HG02571 (cell line): ENCODE data around the gene ZNF764.
"Not testable (repeated sequence)": the region's sequence is repeated elsewhere in the genome, so short reads cannot be mapped to it uniquely, and the experiment has no call there.

Experiments used
- ATAC-seq: cut with Tn5 transposase; IDR thresholded peaks from one replicate; pipeline ENCODE4 v1.9.1; 2021; ENCODE audit warnings: mild to moderate bottlenecking, moderate library complexity; ENCODE audit not compliant: unreplicated experiment

ZNF764 gene

DNA sequence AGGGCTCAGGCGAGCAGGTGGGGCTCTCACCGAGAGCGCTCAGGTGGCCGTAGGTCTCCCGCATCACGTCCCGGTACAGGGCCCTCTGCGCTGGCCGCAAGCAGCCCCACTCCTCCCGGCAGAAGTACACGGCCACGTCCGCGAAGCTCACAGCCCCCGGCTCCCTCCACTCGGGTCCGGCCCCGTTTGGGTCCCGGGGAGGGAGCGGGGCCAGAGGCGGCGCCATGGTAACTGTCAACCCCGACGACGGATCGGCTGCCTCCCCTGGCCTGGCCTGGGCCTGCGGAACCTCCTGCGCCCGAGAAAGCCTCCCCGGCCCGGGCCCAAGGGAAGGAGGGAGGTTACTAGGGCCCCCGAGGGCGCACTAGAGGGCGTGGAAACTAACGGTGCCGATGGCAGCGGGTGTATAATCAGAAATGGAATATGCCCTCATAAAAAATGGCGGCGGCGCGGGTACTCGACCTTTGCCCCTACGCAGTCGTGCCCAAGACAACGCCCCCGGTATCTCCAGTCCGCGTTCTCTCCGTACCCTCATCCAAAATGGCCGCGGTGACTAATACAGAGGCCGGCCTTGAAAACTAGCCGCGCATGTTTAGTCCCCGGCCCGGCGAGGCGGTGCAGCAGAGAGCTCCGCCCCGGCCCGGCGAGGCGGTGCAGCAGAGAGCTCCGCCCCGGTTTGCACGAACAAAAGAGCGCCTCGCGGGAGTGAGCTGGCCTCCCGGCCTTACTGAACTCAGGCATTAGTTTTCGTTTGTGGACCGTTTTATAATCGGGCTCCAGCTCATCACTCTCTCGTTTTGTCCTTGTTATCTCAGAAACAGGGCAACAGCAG, at the start of gene ZNF764:
ZNF764 (minus strand) TSS at position 418 of the 832 bp plus-strand sequence; CDS start at position 226, 192 bp downstream.
- ATAC-seq, result peak; percentile 87

DNA sequence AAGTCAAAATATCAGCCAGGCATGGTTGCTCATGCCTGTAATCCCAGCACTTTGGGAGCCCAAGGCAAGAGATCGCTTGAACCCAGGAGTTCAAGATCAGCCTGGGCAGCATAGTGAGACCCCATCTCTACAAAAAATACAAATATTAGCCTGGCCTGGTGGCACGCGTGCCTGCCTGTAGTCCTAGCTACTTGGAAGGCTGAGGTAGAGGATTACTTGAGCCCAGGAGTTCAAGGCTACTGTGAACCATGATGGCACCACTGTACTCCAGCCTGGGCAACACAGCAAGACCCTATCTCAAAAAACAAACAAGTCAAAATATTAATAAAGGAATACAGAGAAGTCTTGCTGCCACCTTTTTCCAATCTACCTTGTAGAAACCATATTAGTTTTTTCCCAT, 47.8 kb upstream of the ZNF764 start:
- no peak for ATAC-seq

DNA sequence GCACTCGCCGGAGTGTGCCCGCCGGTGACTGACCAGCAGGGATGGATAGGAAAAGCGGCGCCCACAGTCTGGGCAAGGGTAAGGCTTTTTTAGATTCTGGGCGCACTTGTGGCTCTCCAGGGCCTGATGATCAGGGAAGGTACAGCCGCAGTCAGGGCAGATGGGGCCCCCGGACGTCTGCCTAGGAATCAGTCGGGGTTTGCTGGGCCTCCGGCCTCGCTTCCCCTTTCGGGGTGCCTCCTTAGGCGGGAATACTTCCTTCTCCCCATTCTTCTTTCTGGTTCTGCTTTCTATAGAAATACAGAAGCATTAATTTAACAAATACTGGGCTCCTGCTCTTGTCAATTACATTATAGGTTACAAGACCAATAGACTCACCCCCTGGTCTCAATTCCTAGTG, 47.0 kb upstream of the ZNF764 start:
- ATAC-seq, result no peak

DNA sequence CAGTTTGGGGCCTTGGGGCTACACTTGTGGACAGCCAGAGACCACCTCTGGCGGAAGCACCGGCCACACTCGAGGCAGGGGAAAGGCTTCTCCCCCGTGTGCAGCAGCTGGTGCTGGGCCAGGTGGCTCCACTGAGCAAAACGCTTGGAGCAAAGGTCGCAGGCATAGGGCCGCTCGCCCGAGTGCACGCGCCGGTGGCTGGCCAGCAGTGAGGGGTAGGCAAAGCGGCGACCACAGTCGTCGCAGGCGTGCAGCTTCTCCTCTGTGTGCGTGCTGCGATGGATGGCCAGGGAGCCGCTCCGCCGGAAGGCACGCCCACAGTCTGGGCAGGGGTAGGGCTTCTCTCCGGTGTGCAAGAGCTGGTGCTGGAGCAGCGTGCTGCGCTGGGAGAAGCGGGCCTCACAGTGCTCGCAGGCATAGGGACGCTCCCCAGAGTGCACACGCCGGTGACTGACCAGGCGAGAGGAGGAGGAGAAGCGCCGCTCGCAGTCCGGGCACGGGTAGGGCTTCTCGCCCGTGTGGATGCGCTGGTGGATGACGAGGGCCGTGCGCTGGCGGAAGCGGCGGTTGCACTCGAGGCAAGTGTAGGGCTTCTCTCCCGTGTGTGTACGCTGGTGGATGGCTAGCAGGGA, 46.3 kb upstream of the ZNF764 start:
- no peak for ATAC-seq

DNA sequence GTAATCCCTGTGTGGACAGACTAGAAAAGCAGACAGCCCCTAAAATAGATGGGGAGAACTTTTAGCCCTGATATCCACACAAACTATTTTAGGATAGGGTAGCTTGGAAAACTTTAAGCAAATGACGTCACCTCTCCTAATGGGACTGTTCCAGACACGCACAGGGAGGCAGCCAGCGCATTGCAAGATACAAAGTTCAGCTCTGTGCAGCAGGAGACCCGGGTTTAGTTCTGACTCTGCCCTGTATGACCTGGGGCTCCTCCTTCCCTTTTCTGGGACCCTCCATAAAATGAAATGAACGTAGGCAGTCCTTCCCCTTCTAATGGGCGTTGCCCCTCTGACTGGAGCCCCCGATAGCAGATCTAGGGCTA, 45.8 kb upstream of the ZNF764 start:
- ATAC-seq, result no peak

DNA sequence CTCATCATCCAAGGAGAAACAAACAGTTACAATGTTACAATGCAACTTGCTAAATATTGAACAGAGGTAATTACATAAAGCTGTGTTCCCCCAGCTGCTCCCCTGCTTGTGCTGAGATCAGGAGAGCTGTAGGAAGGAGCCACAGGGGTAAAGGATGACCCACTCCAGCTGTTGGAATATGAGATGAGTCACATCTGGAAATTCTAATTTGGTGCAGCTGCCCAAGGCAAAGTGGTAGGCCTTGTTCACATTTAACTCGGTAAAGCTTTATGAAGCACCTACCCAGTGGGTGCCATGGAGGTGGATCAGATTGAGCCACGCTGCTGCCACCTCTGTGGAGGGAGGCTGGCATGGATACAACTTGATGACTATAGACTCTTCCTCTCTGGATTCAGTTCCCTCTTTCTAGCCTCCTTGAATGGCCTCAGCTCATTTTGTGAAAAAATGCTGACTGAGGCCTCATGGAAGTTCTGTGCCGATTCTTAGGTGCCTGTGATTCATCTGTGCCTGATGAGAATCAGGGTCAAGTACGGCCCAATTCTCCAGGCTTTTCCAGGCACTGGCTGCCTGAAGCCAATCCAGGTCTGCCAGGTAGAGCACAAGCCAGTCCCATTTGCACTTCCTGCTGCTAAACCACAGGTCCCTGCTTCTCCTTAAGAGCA, 44.6 kb upstream of the ZNF764 start:
- ATAC-seq, result no peak

DNA sequence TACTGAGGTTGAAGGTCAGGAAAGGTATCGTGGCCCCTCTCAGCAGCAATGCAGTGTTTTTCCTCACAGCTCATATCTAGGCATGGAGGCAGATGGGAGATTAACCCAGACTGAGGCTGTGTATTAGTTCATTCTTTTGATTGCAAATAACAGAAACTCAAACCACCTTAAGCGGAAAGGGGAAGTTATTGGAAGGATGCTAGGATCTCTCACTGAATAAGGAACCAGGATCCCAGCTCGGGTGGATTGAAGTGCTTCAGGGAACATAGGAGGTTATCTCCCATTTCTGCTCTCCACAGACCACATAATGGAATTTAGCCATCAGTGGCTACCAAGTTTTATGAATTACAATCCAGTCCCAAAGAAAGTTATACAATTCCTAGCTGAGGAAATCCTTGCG, 43.8 kb upstream of the ZNF764 start:
- ATAC-seq, result no peak

DNA sequence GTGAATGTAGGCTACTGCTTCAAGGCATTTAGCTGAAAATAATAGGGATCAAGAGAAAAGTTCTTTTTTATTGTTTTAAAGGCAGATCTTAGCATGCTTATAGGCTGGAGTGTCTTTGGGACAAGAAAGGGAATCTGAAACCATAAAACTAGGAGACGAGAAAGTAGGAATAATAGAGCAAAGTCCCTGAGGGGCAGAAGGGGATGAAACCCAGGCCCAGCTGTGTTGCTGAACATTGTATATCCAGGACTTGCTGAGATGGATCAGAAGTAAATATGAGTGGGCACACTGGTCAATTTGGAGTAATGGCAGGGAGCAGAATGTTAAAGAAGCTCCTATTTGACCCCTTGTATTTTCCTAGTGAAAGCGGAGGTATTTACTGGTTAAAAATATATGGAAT, 42.8 kb upstream of the ZNF764 start:
- ATAC-seq, result no peak

DNA sequence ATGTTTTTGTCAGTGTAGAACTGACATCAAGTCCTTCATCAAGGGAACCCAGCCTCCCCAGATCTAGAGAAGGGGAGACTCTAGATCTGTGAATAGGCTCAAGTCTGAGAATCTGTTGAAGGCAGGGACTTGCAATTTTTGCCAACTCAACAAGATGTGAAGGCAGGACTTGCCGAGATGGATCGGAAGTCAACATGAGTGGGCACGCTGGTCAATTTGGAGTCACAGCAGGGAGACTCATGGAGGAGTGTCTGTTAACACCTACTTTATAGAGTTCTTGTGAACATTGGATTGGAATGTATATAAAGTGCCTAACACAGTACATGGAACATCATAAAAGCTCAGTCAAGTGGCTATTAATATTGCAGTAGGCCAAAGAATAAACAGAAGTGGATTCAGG, 42.0 kb upstream of the ZNF764 start:
- no peak for ATAC-seq

DNA sequence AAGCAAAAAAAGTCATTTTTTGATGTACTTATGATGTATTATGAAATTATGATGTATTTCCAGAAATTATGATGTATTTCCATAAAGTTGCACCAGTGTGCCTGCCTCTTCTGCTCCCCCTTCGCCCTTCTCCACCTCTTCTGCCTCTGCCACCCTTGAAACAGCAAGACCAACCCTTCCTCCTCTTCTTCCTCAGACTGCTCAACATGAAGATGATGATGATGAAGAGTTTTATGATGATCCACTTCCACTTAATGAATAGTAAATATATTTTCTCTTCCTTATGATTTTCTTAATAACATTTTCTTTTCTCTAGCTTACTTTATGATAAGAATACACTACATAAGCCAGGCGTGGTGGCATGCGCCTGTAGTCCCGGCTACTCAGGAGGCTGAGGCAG, 34.7 kb upstream of the ZNF764 start:
- ATAC-seq, result no peak

DNA sequence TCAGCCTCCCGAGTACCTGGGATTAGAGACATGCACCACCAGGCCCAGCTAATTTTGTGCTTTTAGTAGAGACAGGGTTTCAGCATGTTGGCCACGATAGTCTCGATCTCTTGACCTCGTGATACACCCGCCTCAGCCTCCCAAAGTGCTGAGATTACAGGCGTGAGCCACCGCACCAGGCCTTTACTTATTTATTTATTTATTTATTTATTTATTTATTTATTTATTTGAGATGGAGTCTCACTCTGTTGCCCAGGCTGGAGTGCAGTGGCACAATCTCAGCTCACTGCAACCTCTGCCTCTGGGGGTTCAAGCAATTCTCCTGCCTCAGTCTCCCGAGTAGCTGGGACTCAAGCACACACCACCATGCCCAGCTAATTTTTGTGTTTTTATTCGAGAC, 32.7 kb upstream of the ZNF764 start:
- ATAC-seq, result not testable (repeated sequence)

DNA sequence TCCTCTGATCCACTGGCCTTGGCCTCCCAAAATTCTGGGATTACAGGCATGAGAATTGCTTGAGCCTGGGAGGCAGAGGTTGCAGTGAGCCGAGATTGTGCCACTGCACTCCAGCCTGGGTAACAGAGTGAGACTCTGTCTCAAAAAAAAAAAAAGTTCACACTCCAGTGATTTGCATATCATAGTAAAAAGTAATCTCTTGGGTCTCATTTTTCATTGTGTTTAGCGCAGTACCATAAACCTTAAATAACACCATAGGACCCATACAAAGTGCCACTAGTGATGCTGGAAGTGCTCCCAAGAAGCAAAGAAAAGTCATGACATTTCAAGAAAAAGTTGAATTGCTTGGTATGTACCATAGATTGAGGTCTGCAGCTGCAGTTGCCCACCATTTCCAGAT, 31.4 kb upstream of the ZNF764 start:
- ATAC-seq, result not testable (repeated sequence)

DNA sequence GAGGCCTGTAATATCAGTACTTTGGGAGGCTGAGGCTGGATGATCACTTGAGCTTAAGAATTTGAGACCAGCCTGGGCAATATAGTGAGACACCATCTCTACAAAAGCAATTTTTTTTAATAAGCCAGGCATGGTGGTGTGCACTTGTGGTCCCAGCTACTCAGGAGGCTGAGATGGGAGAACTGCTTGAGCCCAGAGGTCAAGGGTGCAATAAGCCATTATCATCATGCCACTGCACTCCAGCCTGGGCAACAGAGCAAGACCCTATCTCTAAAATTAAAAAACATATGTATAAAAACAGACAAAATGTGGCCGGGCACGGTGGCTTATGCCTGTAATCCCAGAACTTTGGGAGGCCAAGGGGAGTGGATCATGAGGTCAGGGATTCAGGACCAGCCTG, 30.5 kb upstream of the ZNF764 start:
- no peak for ATAC-seq

DNA sequence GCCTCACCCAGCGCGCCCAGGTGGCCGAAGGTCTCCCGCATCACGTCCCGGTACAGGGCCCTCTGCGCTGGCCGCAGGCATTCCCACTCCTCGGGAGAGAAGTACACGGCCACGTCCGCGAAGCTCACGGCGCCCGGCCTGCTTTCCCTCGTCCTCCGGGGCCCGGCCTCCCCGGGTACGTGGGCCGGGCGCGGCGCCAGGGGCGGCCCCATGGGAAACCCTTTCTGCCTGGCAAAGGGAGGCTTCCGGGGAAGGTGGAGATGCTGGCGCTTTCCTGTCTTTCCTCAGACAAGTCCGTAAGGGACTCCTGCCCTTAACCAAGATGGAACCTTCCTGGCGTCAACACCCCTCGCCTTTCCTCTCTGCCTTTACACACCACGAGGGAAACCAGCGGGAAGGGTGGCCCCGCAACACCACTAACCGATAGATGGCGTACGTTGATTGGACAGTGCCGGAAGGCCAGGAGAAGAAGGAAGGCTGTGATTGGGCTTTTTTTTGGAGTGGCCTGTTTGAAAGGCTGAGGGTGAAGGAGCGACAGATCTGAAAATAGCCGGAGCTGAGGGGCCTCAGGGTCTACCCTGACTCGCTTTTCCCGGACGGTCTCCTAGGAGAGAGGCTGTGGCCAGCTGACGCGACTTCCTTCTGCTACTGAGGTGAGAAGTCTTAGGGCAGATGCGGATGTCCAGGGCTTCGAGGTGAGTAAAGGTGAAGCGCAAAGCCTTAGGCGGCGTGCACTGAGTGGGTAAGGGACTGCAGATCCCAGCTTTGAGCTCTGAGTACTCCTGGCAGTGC, 27.4 kb upstream of the ZNF764 start, which contains the start of gene ZNF785:
ZNF785 (minus strand) TSS at position 298 of the 792 bp plus-strand sequence; CDS start at position 212, 86 bp downstream.
- ATAC-seq, result peak; percentile 91

DNA sequence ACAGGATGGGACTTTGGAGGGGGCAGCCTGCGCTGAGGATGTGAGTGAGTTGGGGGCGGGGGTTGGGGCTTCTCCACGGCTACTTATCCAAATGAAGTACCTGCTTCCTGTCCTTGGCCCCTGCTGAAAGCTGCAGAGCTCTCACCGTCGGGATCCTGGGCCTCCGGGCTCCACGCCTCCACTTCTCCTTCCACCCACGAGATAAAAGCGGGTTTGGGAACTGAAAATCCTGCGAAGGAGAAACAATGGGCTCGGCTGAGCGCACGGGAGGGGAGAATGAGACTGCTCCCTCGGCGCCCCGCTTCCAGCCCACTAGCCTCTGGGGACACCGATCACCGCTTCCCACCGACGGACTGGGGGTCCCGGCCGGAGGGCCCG, 26.8 kb upstream of the ZNF764 start:
- ATAC-seq, result no peak

DNA sequence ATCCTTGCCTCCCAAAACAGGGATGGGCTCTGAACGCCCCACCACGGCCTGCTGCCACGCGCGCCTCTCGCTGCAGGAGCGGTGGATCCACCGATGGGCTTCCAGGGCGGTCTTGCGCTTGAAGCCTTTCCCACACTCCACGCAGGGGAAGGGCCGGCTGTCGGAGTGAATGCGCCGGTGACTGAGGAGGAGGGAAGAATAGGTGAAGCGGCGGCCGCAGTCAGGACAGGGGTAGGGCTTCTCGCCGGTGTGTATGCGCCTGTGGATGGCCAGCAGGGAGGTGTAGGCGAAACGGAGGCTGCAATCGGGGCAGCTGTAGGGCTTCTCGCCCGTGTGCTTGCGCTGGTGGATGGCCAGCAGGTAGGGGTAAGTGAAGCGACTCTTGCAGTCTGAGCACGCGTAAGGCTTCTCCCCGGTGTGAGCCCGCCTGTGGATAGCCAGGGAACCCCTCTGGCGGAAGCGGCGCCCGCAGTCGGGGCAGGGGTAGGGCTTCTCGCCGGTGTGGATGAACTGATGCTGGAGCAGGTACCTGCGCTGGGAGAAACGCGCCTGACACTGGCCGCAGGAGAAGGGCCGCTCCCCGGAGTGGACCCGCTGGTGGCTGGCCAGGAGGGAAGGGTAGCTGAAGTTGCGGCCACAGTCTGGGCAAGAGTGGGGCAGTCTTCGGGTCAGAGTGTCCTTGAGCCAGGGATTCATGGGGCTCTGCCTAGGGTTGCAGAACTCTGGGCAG, 24.6 kb upstream of the ZNF764 start:
- no peak for ATAC-seq

DNA sequence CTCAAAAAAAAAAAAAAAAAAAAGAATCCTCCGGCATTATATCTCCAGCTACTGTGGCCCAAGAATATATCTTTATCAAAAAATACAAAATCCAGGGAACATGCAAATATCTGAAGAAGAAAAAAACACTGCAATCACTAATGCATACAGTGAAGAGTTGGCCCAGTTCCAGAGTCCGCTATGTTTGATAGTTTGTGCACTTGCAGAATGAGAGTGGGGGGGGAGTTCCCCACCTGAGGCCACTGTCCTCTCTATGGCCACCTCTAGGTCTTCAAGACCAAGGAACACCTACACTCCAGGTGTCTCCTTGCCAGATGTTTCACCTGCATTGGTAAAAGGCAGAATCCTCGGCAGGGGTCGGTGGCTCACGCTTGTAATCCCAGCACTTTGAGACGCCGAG, 23.3 kb upstream of the ZNF764 start:
- no peak for ATAC-seq

DNA sequence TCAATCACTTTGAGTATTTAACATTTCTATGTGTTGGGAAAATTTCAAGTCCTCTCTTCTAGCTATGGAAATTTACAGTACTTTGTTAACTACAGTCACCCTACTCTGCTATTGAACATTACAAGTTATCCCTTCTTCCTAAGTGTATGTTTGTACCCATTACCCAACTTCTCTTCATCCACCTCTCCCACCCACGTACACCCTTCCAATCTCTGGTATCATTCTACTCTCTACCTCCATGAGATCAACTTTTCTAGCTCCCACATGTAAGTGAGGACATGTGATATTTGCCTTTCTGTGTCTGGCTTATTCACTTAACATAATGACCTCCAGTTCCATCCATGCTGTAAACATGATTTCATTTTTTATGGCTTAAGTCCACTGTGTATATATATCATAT, 16.5 kb upstream of the ZNF764 start:
- ATAC-seq, result no peak

DNA sequence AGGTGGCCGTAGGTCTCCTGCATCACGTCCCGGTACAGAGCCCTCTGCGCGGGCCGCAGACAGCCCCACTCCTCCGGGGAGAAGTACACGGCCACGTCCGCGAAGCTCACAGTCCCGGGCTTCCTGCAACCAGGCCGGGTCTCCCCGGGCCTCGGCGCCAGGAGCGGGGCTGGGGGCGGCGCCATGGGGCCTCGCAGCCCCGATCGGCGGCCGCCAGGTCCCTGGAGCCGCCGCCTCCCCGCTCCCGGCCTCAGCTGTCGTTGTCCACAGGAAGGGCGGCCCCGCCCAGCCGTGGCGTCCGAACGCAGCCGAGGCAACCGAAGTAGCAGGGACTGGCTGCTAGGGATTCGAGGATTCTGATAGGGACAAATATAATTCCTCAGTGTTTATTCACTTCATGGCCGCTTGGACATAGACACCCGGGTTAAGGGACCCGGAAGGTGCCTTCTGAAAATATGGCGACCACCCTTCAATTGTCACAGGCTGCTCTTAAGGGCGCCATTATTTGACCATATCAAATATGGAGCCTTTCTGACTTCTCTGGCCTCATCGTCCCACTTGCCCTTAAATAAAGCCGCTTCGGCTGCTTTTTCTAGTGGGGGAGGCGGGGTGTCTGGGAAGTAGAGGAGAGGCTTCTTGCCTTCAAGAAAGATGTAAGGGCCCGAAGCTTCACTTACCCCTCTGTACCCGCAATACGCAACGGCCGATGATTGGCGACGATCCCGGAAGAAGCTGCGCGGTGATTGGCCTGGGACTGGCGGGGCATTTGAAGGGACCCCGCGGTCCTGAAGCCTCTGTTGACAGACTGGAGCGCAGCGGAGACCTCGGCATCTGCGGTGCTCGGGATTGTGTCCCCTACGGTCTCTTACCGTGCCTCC, 13.5 kb upstream of the ZNF764 start, which contains the start of gene ZNF688:
ZNF688 (minus strand) TSS at position 270 of the 878 bp plus-strand sequence; CDS start at position 185, 85 bp downstream.
- ATAC-seq, result peak; percentile 67
